ENCODE data around the gene ASAP3. TPM values are rescaled to one million over a fixed set of nuclear protein-coding genes. Genes with fewer than 3 reads are reported as not detected.

Gene ASAP3
- total RNA-seq, 2 experiments from 2014 or later: 0.81 to 1.2 TPM

GRCh38 chr1:23420778-23421177 lies 63.2 kb downstream of the ASAP3 start:
- POLR2A ChIA-PET: interaction anchor here (5.4 kb wide), 1 partner anchor 76 kb away, joined by 33 read pairs; the partner anchor contains the start of gene HNRNPR
- intact Hi-C loops (cut with DNase I, micrococcal nuclease): loop anchor here (5.0 to 10.0 kb wide), 2 partner anchors 64 to 112 kb away; partner anchors contain the start of genes ASAP3 (in 1 of the 2) and E2F2 (in 1 of the 2)
- H3K27ac Mint-ChIP-seq: no peak overlapping the region
- peaks cover 30% of the 10 kb centered on the region for H3K4me1 Mint-ChIP-seq (ENCODE audit: low read depth)
- CTCF ChIA-PET: no interaction called here
- H3K27me3 ChIP-seq (ENCODE audit: control insufficient read depth in 1 of 2, insufficient read depth in 2 of 2, low read length in 2 of 2): peaks cover 0 to 7% of the 10 kb centered on the region in 2 experiments
- peaks cover 0 to 4% of the 10 kb centered on the region in 2 experiments for H3K9me3 ChIP-seq (ENCODE audit: control insufficient read depth in 1 of 2, insufficient read depth in 1 of 2, low read length in 2 of 2)
- H3K4me1 ChIP-seq (ENCODE audit: insufficient read depth, low read length): peaks cover 37% of the 10 kb centered on the region
- no peak overlapping the region for H3K27ac ChIP-seq (ENCODE audit: low read depth in 1 of 2, low read length in 2 of 2)
- H3K4me3 Mint-ChIP-seq: peak overlapping the region; percentile 48
- no peak for ATAC-seq (ENCODE audit: poor library complexity)
- no peaks in the 10 kb centered on the region for H3K27me3 Mint-ChIP-seq
- H3K36me3 ChIP-seq (ENCODE audit: insufficient read depth, low read length): peaks cover 7% of the 10 kb centered on the region
- no peak for TF ChIP-seq CTCF (IDR thresholded peaks at IDR 0.05)
- DNase-seq: no peak
- H3K4me3 ChIP-seq (ENCODE audit: low read length): no peak overlapping the region
- peaks cover 18% of the 10 kb centered on the region for H3K36me3 Mint-ChIP-seq (ENCODE audit: low read depth)
- H3K9me3 Mint-ChIP-seq: no peaks in the 10 kb centered on the region

DNA sequence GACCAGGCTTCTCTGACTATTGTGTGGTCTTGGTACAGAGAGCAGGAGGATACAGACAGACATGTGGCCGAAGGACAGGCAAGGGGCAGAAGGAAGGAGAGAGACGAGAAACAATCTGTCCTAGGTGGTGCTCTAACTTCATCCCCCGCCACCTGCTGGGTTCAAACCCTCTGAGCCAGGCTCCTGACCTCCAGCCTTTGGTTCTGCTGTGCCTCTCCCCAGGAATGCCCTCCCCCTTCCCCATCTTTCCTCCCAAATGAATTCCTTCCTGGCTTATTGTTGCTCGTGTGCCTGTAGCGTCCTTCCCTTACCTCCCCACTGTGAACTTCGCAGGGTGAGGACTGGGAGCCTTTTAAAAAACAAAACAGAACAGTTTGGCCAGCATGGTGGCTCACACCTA lies 64.8 kb downstream of the ASAP3 start:
- Mint-ChIP-seq H3K27me3 (no peaks in the 10 kb centered on the region), H3K9me3 (no peaks in the 10 kb centered on the region), H3K27ac (no peak overlapping the region), H3K4me3 (no peak overlapping the region), H3K36me3 (ENCODE audit: low read depth) (peaks cover 24% of the 10 kb centered on the region), H3K4me1 (ENCODE audit: low read depth) (peaks cover 30% of the 10 kb centered on the region)
- no peak overlapping the region for H3K27ac ChIP-seq (ENCODE audit: low read depth in 1 of 2, low read length in 2 of 2)
- peaks cover 0 to 5% of the 10 kb centered on the region in 2 experiments for H3K27me3 ChIP-seq (ENCODE audit: control insufficient read depth in 1 of 2, insufficient read depth in 2 of 2, low read length in 2 of 2)
- no peak for ATAC-seq (ENCODE audit: poor library complexity)
- POLR2A ChIA-PET: no interaction called here
- peaks cover 25% of the 10 kb centered on the region for H3K4me1 ChIP-seq (ENCODE audit: insufficient read depth, low read length)
- intact Hi-C loops (cut with DNase I, micrococcal nuclease): no loop called here
- H3K36me3 ChIP-seq (ENCODE audit: insufficient read depth, low read length): peaks cover 7% of the 10 kb centered on the region
- CTCF ChIA-PET: interaction anchor here (0.6 kb wide), 1 partner anchor 9 kb away, joined by 3 read pairs; no protein-coding TSS in a partner anchor
- no peak overlapping the region for H3K4me3 ChIP-seq (ENCODE audit: low read length)
- H3K9me3 ChIP-seq (ENCODE audit: control insufficient read depth in 1 of 2, insufficient read depth in 1 of 2, low read length in 2 of 2): peaks cover 0 to 2% of the 10 kb centered on the region in 2 experiments
- TF ChIP-seq CTCF (IDR thresholded peaks at IDR 0.05): no peak
- DNase-seq: no peak

- no peak for TF ChIP-seq CTCF (IDR thresholded peaks at IDR 0.05)
- Histone ChIP-seq H3K27ac (ENCODE audit: low read depth in 1 of 2, low read length in 2 of 2) (no peak overlapping the region), H3K27me3 (ENCODE audit: control insufficient read depth in 1 of 2, insufficient read depth in 2 of 2, low read length in 2 of 2) (no peaks in the 10 kb centered on the region), H3K9me3 (ENCODE audit: control insufficient read depth in 1 of 2, insufficient read depth in 1 of 2, low read length in 2 of 2) (no peaks in the 10 kb centered on the region), H3K36me3 (ENCODE audit: insufficient read depth, low read length) (peaks cover 7% of the 10 kb centered on the region), H3K4me3 (ENCODE audit: low read length) (no peak overlapping the region), H3K4me1 (ENCODE audit: insufficient read depth, low read length) (peaks cover 9% of the 10 kb centered on the region)
- H3K4me3 Mint-ChIP-seq: no peak overlapping the region
- H3K4me1 Mint-ChIP-seq (ENCODE audit: low read depth): peaks cover 21% of the 10 kb centered on the region
- ChIA-PET POLR2A (interaction anchor here (0.9 kb wide), 1 partner anchor 408 kb away, joined by 3 read pairs; the partner anchor contains the start of gene HMGCL), CTCF (no interaction called here)
- intact Hi-C loops (cut with DNase I, micrococcal nuclease): no loop called here
- H3K36me3 Mint-ChIP-seq (ENCODE audit: low read depth): peaks cover 24% of the 10 kb centered on the region
- no peak for ATAC-seq (ENCODE audit: poor library complexity)
- H3K27ac Mint-ChIP-seq: no peak overlapping the region
- H3K27me3 Mint-ChIP-seq: no peaks in the 10 kb centered on the region
- H3K9me3 Mint-ChIP-seq: no peaks in the 10 kb centered on the region
- DNase-seq: no peak
Observed at GRCh38 chr1:23417570-23417969, 66.4 kb downstream of the ASAP3 start.

All from CD4-positive, alpha-beta T cell (primary cell).